Measurements from ENCODE around the gene MMAB. TPM values are rescaled to one million over a fixed set of nuclear protein-coding genes. Genes with fewer than 3 reads are reported as not detected.
"Not testable (repeated sequence)": the region's sequence is repeated elsewhere in the genome, so short reads cannot be mapped to it uniquely, and the experiment has no call there.

MMAB gene
- total and polyA plus RNA-seq, 3 experiments from 2014 or later: 15.7 to 44.2 (median 38.5) TPM

- Histone ChIP-seq H3K27me3 (ENCODE audit: insufficient read depth, low read length, poor library complexity, severe bottlenecking) (no peaks in the 10 kb centered on the region), H3K4me1 (ENCODE audit: insufficient read depth, low read length) (no peaks in the 10 kb centered on the region), H3K4me3 (ENCODE audit: low read length) (no peak overlapping the region), H3K27ac (ENCODE audit: low read depth, low read length) (no peak overlapping the region), H3K9me3 (ENCODE audit: low read length) (no peaks in the 10 kb centered on the region), H3K36me3 (ENCODE audit: insufficient read depth, low read length) (no peaks in the 10 kb centered on the region)
- DNase-seq: no peak
- no peaks in the 10 kb centered on the region for H3K36me3 Mint-ChIP-seq
- CTCF ChIA-PET: interaction anchor here (1.3 to 2.3 kb wide), 2 partner anchors 10 to 11 kb away, joined by 3 to 5 read pairs; no protein-coding TSS in a partner anchor
- H3K4me1 Mint-ChIP-seq: peaks cover 0 to 5% (median 3%) of the 10 kb centered on the region in 3 donors
- H3K27me3 Mint-ChIP-seq: peaks cover 11 to 43% of the 10 kb centered on the region in 2 donors
- peak overlapping the region in 1 of 8 donors; percentile 60 for H3K27ac Mint-ChIP-seq
- peaks cover 0 to 3% (median 0%) of the 10 kb centered on the region in 5 donors for H3K9me3 Mint-ChIP-seq
- no peak overlapping the region for H3K4me3 Mint-ChIP-seq
- POLR2A ChIA-PET: no interaction called here
These were observed 34.3 kb upstream of the MMAB start for GRCh38 chr12:109607618-109608017.

- CTCF ChIA-PET: interaction anchor here (2.3 kb wide), 1 partner anchor 9 kb away, joined by 5 read pairs; no protein-coding TSS in a partner anchor
- Mint-ChIP-seq H3K36me3 (no peaks in the 10 kb centered on the region), H3K4me1 (peaks cover 0 to 5% (median 3%) of the 10 kb centered on the region in 3 donors), H3K27me3 (peaks cover 11 to 34% of the 10 kb centered on the region in 2 donors), H3K27ac (no peak overlapping the region), H3K9me3 (peaks cover 0 to 3% (median 0%) of the 10 kb centered on the region in 5 donors), H3K4me3 (no peak overlapping the region)
- Histone ChIP-seq H3K36me3 (ENCODE audit: insufficient read depth, low read length) (no peaks in the 10 kb centered on the region), H3K27me3 (ENCODE audit: insufficient read depth, low read length, poor library complexity, severe bottlenecking) (no peaks in the 10 kb centered on the region), H3K4me3 (ENCODE audit: low read length) (no peak overlapping the region), H3K9me3 (ENCODE audit: low read length) (no peaks in the 10 kb centered on the region), H3K27ac (ENCODE audit: low read depth, low read length) (no peak overlapping the region), H3K4me1 (ENCODE audit: insufficient read depth, low read length) (no peaks in the 10 kb centered on the region)
- no peak for DNase-seq
- POLR2A ChIA-PET: no interaction called here
These were observed 33.2 kb upstream of the MMAB start for GRCh38 chr12:109606320-109607028.

GRCh38 chr12:109605599-109606228 is 32.4 kb upstream of the MMAB start:
- no peaks in the 10 kb centered on the region for H3K36me3 ChIP-seq (ENCODE audit: insufficient read depth, low read length)
- H3K27me3 ChIP-seq (ENCODE audit: insufficient read depth, low read length, poor library complexity, severe bottlenecking): no peaks in the 10 kb centered on the region
- H3K27me3 Mint-ChIP-seq: peaks cover 12 to 29% of the 10 kb centered on the region in 2 donors
- peaks cover 0 to 5% (median 3%) of the 10 kb centered on the region in 3 donors for H3K4me1 Mint-ChIP-seq
- ChIA-PET POLR2A (no interaction called here), CTCF (interaction anchor here (2.3 kb wide), 1 partner anchor 8 kb away, joined by 5 read pairs; no protein-coding TSS in a partner anchor)
- no peak overlapping the region for H3K27ac ChIP-seq (ENCODE audit: low read depth, low read length)
- H3K36me3 Mint-ChIP-seq: no peaks in the 10 kb centered on the region
- DNase-seq: no peak
- no peak overlapping the region for H3K27ac Mint-ChIP-seq
- peaks cover 0 to 3% (median 0%) of the 10 kb centered on the region in 5 donors for H3K9me3 Mint-ChIP-seq
- no peak overlapping the region for H3K4me3 Mint-ChIP-seq
- no peak overlapping the region for H3K4me3 ChIP-seq (ENCODE audit: low read length)
- H3K4me1 ChIP-seq (ENCODE audit: insufficient read depth, low read length): no peaks in the 10 kb centered on the region
- H3K9me3 ChIP-seq (ENCODE audit: low read length): no peaks in the 10 kb centered on the region

DNA sequence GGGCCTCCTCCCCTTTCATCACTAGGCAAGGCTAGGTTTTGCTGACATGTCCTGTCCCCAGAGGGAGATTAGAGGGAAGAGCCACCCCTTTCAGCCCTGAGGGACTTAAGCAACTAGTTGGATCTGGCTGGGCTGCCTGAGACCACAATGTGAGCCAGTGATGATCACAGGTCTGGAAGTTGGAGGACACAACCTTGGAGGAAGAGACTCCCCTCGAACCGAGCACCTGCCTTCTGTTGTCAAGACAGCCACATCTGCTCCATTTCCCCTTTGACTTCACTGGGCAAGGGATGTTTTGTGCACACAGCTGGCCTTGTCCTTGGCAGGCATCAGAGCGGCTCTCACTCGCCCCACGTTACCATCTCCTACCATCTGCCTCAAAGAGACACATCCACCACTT is 31.7 kb upstream of the MMAB start:
- Histone ChIP-seq H3K27me3 (ENCODE audit: insufficient read depth, low read length, poor library complexity, severe bottlenecking) (no peaks in the 10 kb centered on the region), H3K27ac (ENCODE audit: low read depth, low read length) (no peak overlapping the region), H3K9me3 (ENCODE audit: low read length) (no peaks in the 10 kb centered on the region), H3K4me1 (ENCODE audit: insufficient read depth, low read length) (no peaks in the 10 kb centered on the region), H3K4me3 (ENCODE audit: low read length) (no peak overlapping the region), H3K36me3 (ENCODE audit: insufficient read depth, low read length) (no peaks in the 10 kb centered on the region)
- H3K4me3 Mint-ChIP-seq: no peak overlapping the region
- peaks cover 12 to 27% of the 10 kb centered on the region in 2 donors for H3K27me3 Mint-ChIP-seq
- no peak for DNase-seq
- no peaks in the 10 kb centered on the region for H3K36me3 Mint-ChIP-seq
- H3K27ac Mint-ChIP-seq: no peak overlapping the region
- ChIA-PET CTCF (interaction anchor here (1.4 kb wide), 1 partner anchor 170 kb away, joined by 3 read pairs; no protein-coding TSS in a partner anchor), POLR2A (no interaction called here)
- H3K4me1 Mint-ChIP-seq: peaks cover 0 to 5% (median 3%) of the 10 kb centered on the region in 3 donors
- H3K9me3 Mint-ChIP-seq: peaks cover 0 to 3% (median 0%) of the 10 kb centered on the region in 5 donors

DNA sequence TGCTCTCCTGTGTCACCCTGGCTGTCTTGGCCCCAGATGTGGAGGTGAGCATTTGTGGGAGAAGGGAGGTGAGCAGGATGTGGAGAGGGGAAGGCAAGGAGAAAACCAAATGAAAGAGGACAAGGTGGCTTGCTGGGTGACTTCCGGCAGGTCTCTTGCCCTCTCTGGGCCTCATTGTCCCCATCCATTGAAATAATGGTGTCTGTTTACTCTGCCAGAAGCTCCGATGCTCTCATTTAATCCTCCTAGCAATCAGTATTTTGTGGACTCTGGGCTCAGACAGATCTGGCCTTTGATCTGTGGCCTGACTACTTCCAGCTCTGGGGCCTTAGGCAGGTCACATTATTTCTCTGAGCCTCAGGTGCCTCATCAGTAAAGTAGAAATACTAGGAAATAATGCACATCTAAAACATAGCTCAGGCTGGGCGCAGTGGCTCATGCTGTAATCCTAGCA is 30.9 kb upstream of the MMAB start:
- H3K27me3 Mint-ChIP-seq: peaks cover 9 to 19% of the 10 kb centered on the region in 2 donors
- H3K27ac Mint-ChIP-seq: no peak overlapping the region
- no peaks in the 10 kb centered on the region for H3K9me3 Mint-ChIP-seq
- Histone ChIP-seq H3K27me3 (ENCODE audit: insufficient read depth, low read length, poor library complexity, severe bottlenecking) (no peaks in the 10 kb centered on the region), H3K9me3 (ENCODE audit: low read length) (no peaks in the 10 kb centered on the region), H3K27ac (ENCODE audit: low read depth, low read length) (no peak overlapping the region), H3K4me1 (ENCODE audit: insufficient read depth, low read length) (no peaks in the 10 kb centered on the region), H3K4me3 (ENCODE audit: low read length) (no peak overlapping the region), H3K36me3 (ENCODE audit: insufficient read depth, low read length) (no peaks in the 10 kb centered on the region)
- CTCF ChIA-PET: interaction anchor here (1.2 to 1.4 kb wide), 2 partner anchors 9 to 171 kb away, joined by 3 read pairs; no protein-coding TSS in a partner anchor
- DNase-seq: no peak
- H3K4me3 Mint-ChIP-seq: no peak overlapping the region
- POLR2A ChIA-PET: no interaction called here
- H3K4me1 Mint-ChIP-seq: peaks cover 0 to 5% (median 3%) of the 10 kb centered on the region in 3 donors
- no peaks in the 10 kb centered on the region for H3K36me3 Mint-ChIP-seq

DNA sequence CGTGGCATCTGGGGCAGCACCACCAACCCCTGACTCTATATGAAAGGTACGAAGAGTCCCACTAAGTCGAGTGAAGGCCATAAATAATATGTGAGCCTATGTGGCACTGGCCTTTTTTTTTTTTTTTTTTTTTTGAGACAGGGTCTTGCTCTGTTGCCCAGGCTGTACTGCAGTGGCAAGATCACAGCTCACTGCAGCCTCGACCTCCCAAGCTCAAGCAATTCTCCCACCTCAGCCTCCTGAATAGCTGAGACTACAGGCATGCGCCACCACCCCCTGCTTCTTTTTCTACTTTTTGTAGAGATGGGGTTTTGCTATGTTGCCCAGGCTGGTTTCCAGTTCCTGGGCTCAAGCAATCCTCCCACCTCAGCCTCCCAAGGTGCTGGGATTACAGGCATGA is 28.8 kb upstream of the MMAB start:
- H3K27me3 ChIP-seq (ENCODE audit: insufficient read depth, low read length, poor library complexity, severe bottlenecking); H3K36me3 Mint-ChIP-seq; H3K27ac Mint-ChIP-seq; H3K4me3 Mint-ChIP-seq; H3K36me3 ChIP-seq (ENCODE audit: insufficient read depth, low read length); H3K27me3 Mint-ChIP-seq; H3K9me3 ChIP-seq (ENCODE audit: low read length); H3K27ac ChIP-seq (ENCODE audit: low read depth, low read length); CTCF ChIA-PET; DNase-seq; H3K9me3 Mint-ChIP-seq; H3K4me3 ChIP-seq (ENCODE audit: low read length); POLR2A ChIA-PET; H3K4me1 ChIP-seq (ENCODE audit: insufficient read depth, low read length): not testable (repeated sequence)
- H3K4me1 Mint-ChIP-seq: peaks cover 9 to 11% (median 11%) of the 10 kb centered on the region in 3 donors

- no peak overlapping the region for H3K4me3 Mint-ChIP-seq
These were observed 28.3 kb upstream of the MMAB start for GRCh38 chr12:109601557-109601956.

GRCh38 chr12:109600995-109601394 is 27.7 kb upstream of the MMAB start:
- CTCF ChIA-PET: interaction anchor here (1.2 to 5.8 kb wide), 2 partner anchors 11 to 174 kb away, joined by 3 to 51 read pairs; no protein-coding TSS in a partner anchor
- Histone ChIP-seq H3K27me3 (ENCODE audit: insufficient read depth, low read length, poor library complexity, severe bottlenecking) (no peaks in the 10 kb centered on the region), H3K36me3 (ENCODE audit: insufficient read depth, low read length) (no peaks in the 10 kb centered on the region), H3K4me3 (ENCODE audit: low read length) (no peak overlapping the region), H3K9me3 (ENCODE audit: low read length) (no peaks in the 10 kb centered on the region), H3K4me1 (ENCODE audit: insufficient read depth, low read length) (no peaks in the 10 kb centered on the region), H3K27ac (ENCODE audit: low read depth, low read length) (no peak overlapping the region)
- no peak overlapping the region for H3K27ac Mint-ChIP-seq
- peaks cover 3 to 5% of the 10 kb centered on the region in 2 donors for H3K27me3 Mint-ChIP-seq
- POLR2A ChIA-PET: no interaction called here
- DNase-seq: no peak
- no peak overlapping the region for H3K4me3 Mint-ChIP-seq
- peaks cover 0 to 1% (median 0%) of the 10 kb centered on the region in 3 donors for H3K36me3 Mint-ChIP-seq
- H3K9me3 Mint-ChIP-seq: no peaks in the 10 kb centered on the region
- H3K4me1 Mint-ChIP-seq: peaks cover 11 to 12% (median 11%) of the 10 kb centered on the region in 3 donors

More at GRCh38 chr12:109601557-109601956, 28.3 kb upstream of the MMAB start:
- H3K4me1 Mint-ChIP-seq: peaks cover 11 to 12% (median 11%) of the 10 kb centered on the region in 3 donors
- peaks cover 3 to 5% of the 10 kb centered on the region in 2 donors for H3K27me3 Mint-ChIP-seq
- no peak overlapping the region for H3K4me3 ChIP-seq (ENCODE audit: low read length)
- CTCF ChIA-PET: interaction anchor here (5.8 kb wide), 1 partner anchor 174 kb away, joined by 51 read pairs; no protein-coding TSS in a partner anchor
- DNase-seq: no peak
- H3K9me3 Mint-ChIP-seq: no peaks in the 10 kb centered on the region
- peak overlapping the region in 1 of 8 donors; percentile 27 for H3K27ac Mint-ChIP-seq
- H3K27ac ChIP-seq (ENCODE audit: low read depth, low read length): no peak overlapping the region
- no peaks in the 10 kb centered on the region for H3K4me1 ChIP-seq (ENCODE audit: insufficient read depth, low read length)
- H3K9me3 ChIP-seq (ENCODE audit: low read length): no peaks in the 10 kb centered on the region
- POLR2A ChIA-PET: no interaction called here
- no peaks in the 10 kb centered on the region for H3K27me3 ChIP-seq (ENCODE audit: insufficient read depth, low read length, poor library complexity, severe bottlenecking)
- no peaks in the 10 kb centered on the region for H3K36me3 ChIP-seq (ENCODE audit: insufficient read depth, low read length)
- peaks cover 0 to 1% (median 0%) of the 10 kb centered on the region in 3 donors for H3K36me3 Mint-ChIP-seq
